ENCODE results near the gene DENND6B.
"Not testable (repeated sequence)": the region's sequence is repeated elsewhere in the genome, so short reads cannot be mapped to it uniquely, and the experiment has no call there.

DENND6B gene, protein sequence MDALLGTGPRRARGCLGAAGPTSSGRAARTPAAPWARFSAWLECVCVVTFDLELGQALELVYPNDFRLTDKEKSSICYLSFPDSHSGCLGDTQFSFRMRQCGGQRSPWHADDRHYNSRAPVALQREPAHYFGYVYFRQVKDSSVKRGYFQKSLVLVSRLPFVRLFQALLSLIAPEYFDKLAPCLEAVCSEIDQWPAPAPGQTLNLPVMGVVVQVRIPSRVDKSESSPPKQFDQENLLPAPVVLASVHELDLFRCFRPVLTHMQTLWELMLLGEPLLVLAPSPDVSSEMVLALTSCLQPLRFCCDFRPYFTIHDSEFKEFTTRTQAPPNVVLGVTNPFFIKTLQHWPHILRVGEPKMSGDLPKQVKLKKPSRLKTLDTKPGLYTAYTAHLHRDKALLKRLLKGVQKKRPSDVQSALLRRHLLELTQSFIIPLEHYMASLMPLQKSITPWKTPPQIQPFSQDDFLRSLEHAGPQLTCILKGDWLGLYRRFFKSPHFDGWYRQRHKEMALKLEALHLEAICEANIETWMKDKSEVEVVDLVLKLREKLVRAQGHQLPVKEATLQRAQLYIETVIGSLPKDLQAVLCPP

DNA sequence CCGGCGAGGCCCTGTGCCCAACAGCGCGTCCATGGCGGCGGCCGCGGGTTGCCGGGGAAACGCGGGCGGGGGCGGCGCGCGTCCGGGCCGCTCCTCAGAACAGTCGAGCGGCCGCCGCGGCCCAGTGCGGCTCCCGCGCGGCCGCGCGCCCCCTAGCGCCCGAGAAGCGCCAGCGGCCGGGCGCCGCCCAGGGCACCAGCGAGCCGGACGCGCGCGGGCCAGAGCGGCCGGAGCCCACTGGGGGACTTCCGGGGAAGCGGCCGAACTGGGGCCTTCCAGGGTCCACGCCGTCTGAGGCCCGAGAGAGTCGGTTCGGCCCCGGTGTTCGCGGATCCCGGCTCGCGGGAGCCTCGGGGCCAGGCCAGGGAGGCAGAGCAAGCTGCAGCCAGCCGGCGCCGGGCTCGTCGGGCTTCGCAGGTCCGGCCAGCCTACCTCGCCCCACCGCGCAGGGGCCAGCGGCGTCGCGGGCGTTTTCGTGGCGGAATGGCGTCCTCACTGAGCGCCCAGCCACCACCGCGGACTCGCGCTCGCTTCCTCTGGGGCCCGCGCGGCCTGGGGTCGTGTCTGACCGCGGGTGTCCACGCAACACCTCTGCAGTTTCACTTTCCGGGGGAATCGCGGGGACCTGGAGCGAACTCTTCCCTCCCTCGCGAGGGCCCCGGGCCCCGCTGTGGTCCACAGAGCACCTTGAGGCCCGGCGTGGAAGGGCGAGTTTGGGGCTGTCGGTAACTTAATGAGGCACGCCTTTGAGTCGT, at the start of gene DENND6B:
Gene DENND6B (minus strand): TSS at position 57 of the 755 bp plus-strand sequence. CDS start 24 bp downstream, at position 33.
- Histone ChIP-seq H3K27ac (peak within 1 kb of the TSS; percentile 82 to 98), H3K4me3 (peak within 1 kb of the TSS; percentile 96)
- DNase-seq (ENCODE audit: low spot score) = peak; percentile 87
- TF ChIP-seq, protein P1, sequence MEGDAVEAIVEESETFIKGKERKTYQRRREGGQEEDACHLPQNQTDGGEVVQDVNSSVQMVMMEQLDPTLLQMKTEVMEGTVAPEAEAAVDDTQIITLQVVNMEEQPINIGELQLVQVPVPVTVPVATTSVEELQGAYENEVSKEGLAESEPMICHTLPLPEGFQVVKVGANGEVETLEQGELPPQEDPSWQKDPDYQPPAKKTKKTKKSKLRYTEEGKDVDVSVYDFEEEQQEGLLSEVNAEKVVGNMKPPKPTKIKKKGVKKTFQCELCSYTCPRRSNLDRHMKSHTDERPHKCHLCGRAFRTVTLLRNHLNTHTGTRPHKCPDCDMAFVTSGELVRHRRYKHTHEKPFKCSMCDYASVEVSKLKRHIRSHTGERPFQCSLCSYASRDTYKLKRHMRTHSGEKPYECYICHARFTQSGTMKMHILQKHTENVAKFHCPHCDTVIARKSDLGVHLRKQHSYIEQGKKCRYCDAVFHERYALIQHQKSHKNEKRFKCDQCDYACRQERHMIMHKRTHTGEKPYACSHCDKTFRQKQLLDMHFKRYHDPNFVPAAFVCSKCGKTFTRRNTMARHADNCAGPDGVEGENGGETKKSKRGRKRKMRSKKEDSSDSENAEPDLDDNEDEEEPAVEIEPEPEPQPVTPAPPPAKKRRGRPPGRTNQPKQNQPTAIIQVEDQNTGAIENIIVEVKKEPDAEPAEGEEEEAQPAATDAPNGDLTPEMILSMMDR (IDR thresholded peaks at IDR 0.05) = peak; percentile 39

DNA sequence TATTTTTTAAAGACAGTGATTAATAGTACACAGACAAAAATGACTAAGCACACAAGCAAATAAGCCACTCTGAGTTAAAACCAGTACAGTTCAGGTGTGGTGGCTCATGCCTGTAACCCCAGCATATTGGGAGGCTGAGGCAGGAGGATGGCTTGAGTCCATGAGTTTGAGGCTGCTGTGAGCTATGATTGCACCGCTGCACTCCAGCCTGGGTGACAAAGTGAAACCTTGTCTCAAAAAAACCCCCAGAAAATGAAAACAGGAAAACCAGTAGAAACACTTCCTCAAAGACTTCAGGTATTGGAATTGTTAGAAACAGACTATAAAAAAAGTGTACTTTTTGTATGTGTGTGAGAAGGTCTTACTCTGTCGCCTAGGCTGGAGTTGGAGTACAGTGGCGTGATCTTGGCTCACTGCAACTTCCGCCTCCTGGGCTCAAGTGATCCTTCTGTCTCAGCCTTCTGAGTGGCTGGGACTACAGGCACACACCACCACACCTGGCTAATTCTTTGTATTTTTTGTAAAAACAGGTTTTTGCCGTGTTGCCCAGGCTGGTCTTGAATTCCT, 49.4 kb upstream of the DENND6B start:
- Histone ChIP-seq H3K27ac (no peak overlapping the region), H3K4me3 (no peak overlapping the region)
- TF ChIP-seq, protein P1 (IDR thresholded peaks at IDR 0.05) = no peak
- no peak for DNase-seq (ENCODE audit: low spot score)

DNA sequence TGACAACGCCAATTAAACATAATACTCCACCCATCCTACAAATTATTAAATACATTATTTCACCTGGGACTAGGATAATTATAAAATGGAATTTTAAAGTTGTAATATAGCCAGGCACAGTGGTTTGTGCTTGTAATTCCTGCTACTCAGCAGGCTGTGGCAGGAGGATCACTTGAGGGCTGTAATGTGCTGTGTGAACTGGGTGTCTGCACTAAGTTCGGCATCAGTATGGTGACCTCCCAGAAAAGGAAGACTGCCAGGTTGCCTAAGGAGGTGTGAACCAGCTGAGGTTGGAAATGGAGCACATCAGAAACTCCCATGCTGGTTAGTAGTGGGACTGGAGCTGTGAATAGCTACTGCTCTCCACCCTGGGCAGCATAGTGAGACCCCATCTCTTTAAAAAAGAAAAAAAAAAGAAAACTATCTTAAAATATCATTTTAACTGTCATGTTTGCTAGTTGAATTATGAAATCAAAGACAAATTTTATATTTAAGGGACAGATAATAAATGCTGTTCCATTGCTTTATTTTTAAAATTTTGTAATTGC, 44.4 kb upstream of the DENND6B start:
- no peak overlapping the region for H3K27ac ChIP-seq
- TF ChIP-seq, protein P1 (IDR thresholded peaks at IDR 0.05) = no peak
- no peak overlapping the region for H3K4me3 ChIP-seq
- no peak for DNase-seq (ENCODE audit: low spot score)

DNA sequence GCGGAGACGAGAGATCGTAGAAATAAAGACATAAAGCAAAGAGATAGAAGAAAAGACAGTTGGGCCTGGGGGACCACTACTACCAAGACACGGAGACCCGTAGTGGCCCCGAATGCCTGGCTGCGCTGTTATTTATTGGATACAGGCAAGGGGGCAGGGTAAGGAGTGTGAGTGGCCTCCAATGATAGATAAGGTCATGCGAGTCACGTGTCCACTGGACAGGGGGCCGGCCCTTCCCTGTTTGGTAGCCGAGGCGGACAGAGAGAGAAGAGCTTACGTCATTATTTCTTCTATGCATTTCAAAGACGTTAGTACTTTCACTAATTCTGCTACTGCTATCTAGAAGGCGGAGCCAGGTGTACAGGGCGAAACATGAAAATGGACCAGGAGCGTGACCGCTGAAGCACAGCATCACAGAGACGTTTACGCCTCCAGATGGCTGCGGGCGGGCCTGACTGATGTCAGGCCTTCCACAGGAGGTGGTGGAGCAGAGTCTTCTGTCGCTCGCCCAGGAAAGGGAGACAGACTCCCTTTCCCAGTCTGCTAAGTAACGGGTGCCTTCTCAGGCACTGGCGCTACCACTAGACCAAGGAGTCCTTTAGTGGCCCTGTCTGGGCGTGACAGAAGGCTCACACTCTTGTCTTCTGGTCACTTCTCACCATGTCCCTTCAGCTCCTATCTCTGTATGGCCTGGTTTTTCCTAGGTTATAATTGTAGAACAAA, 41.1 kb upstream of the DENND6B start:
- TF ChIP-seq, protein P1 (IDR thresholded peaks at IDR 0.05) = no peak
- no peak for DNase-seq (ENCODE audit: low spot score)
- H3K4me3 ChIP-seq = no peak overlapping the region
- no peak overlapping the region for H3K27ac ChIP-seq

DNA sequence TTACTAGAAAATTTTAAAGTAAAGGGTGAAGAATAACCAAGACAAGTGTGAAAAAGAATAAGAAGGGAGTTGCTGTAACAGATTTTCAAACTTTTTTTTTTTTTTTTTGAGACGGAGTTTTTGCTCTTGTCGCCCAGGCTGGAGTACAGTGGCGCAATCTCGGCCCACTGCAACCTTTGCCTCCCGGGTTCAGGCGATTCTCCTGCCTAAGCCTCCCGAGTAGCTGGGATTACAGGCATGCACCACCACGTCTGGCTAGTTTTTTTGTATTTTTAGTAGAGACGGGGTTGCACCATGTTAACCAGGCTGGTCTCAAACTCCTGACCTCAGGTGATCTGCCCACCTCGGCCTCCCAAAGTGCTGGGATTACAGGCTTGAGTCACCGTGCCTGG, 37.0 kb upstream of the DENND6B start:
- H3K27ac ChIP-seq; DNase-seq (ENCODE audit: low spot score); H3K4me3 ChIP-seq: not testable (repeated sequence)

DNA sequence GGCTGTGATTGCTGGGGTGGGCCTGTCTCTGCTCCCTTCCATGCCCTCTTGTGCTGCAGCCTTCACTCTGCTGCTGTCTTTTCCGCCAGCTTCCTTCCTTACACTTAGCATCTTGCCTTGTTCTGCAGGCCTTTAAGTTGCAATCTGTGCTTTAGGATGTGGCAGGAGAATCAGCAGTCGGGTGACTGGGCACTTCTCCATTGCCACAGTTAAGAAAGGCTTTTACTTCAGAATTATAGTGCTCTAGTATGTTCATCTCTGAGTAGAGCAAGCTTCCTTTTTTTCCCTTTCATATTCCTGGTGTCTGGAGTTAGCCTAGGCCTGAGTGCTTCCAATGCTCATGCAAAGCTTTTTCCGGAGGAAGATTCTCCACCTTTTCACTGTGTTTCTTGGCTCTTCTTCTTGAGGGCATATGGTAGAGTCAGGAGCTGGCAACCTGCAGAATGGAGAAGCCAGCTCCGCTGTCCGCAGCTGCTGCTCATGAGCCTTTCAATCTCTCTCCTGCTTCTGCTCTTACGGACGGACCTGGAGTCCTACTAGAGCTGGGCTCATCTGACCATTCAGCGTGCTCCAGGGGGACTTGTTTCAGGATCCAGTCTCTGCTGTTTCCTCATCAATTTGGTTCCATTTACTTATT, 36.5 kb upstream of the DENND6B start:
- TF ChIP-seq, protein P1 (IDR thresholded peaks at IDR 0.05) = no peak

More for the DNA sequence above, 36.5 kb upstream of the DENND6B start:
- no peak overlapping the region for H3K27ac ChIP-seq
- H3K4me3 ChIP-seq = no peak overlapping the region
- DNase-seq (ENCODE audit: low spot score) = no peak
